NCI-H2107 treated with DMSO at 0.1 percent for 48 hours (cell line): ENCODE results near the gene COL7A1.
"Not testable (repeated sequence)": the region's sequence is repeated elsewhere in the genome, so short reads cannot be mapped to it uniquely, and the experiment has no call there.

Experiments used
- DNase-seq: peaks from one replicate; lab custom pipeline; 2025; ENCODE audit not compliant: unreplicated experiment; lab: John Stamatoyannopoulos, UW

The COL7A1 gene

GRCh38 chr3:48564667-48565066, 30.5 kb downstream of the COL7A1 start:
- DNase-seq, result no peak

DNA sequence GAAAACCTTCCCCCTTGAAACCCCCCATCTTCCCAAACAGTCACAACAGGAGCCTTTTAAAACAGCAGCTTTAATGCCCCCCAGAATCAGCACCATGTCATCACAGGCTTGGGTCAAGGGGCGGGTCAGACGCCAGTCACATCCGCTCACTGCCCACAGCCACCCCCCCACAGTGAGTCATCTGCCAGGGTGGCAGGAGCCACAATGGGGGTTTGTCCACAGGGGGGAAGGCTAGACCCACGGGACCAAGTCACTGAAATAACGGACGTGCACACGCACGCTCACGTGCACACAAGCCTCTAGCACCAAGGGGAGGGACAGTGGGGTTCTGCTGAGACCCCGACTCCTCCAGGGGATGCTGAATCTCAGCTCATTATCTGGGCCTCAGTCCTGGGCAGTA, 31.1 kb downstream of the COL7A1 start:
- DNase-seq, result no peak

GRCh38 chr3:48563382-48563918, 31.7 kb downstream of the COL7A1 start, which contains the start of gene UCN2:
TSS of gene UCN2 (minus strand) at chr3:48563781. CDS start at chr3:48563124, 657 bp downstream.
- DNase-seq, result peak; percentile 22

DNA sequence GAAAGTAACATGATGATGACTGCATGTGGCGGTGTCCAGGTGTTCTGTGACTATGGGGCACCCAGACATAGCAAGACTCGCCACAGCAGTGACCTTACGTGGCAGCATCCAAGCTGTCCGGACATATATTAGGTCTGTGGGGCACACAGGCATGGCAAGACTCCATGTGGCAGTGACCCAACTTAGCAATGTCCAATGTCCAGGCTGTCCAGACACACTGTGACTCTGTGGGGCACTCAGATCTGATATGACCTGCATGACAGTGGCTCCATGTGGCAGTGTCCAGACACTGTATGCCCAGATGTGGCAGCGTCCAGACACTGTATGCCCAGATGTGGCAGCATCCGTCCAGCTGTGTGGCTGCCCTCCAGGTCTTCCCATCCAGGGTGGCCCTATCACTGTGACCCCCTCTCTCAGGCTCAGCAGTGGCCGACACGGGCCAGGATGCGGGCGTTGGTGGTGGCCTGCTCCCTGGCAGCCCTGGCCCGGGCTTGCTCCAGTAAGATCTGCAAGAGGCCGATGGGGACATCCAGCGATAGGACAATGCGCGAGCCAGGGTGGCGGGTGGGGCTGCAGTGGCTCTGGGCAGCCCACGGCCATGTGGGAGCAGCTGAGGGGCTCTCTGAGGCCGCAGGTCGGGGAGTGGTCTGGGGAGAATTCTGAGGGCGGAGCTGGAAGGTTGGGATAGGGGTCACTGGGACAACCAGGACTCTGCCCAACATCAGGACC, 32.6 kb downstream of the COL7A1 start:
- no peak for DNase-seq

DNA sequence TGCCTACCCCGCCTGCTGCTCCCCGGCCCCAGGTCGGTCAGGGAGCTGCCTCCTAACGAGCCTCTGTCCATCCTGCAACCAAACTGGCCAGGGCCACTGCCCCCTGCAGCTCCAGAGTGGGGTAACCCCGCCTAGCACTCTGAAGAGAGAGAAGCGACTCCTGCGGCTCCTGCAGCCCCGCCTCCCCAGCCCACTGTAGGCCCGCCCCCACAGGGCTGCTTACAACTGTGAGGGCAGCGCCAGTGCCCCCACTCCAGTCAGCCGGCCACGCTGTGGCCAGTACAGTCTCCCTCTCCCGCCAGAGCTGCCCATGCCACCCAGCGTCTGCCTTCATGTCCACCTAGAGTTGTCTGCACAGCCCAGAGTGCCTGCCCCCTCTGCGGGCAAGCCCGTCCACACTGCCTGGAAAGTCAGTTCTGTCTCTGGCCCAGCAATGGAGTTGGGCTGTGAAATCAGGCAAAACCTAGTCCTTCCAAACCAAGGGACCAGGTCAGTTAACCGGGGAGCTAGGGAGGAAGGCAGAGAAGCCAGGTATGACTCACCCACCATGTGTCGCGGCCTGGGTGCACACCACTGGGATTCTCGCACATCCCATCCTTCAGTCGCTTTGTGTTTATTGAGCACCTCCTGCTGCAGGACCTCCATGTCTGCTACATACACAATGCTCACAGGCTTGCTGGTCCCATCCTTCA, 33.9 kb downstream of the COL7A1 start:
- no peak for DNase-seq

DNA sequence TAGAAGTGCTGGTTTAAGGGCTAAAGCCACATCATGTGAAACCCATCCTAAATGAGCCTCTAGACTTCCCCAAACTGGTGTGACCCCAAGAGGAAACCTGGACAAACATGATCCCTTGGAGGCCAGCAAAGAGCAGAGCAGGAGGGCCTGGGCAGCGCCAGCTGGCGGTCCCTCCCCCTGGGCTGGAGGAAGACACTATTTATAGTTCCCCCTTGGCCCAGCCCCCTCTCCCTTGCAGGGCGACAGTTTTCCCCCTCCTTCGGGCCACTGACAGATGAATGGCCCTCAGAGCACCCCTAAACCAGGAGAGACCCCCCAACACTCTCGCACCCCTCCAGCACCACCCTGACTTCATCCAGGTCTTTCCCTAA, 34.5 kb downstream of the COL7A1 start:
- no peak for DNase-seq

- DNase-seq, result no peak
These were observed 36.5 kb downstream of the COL7A1 start for GRCh38 chr3:48558493-48559134.

DNA sequence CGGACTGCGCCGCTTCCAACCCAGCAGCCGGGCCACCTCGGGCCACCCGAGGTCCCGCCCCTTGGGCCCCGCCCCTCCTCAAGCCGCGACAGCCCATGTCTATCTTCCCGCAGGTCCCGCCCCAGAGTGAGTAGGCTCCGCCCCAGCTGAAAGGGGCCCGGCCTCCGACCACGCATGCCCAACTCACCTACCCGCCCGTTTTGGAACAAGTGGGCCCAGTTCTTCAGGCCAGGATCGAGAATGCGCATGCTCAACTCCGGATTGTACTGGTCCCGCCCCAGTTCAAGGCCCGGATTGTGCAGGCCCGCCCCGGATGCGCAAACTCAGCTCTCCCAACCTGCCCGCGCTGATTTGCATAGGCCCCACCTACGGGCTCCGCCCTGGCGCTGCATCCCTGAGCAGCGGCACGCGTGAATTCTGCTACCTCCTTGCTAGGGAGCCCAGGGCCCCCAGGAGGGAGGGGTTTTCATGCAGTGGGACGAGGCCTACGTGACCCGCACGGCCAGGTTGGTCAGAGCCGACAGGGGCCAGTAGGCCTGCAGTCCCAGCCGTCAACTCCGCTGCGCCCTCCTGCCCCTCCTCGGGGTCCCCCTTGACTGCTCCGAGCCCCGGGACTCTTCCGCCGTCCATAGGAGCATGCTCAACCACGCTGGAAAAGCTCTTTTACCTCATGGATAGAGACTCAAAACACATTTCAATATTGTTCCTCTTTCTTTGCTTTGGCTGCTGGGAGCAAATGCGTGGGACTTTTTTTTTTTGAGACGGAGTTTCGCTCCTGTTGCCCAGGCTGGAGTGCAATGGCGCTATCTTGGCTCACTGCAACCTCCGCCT, 38.1 kb downstream of the COL7A1 start, which contains the start of gene PFKFB4:
PFKFB4 (minus strand) TSS at position 8 of the 831 bp plus-strand sequence. CDS start 26 bp downstream, outside the sequence.
- peak; percentile 95 for DNase-seq

DNA sequence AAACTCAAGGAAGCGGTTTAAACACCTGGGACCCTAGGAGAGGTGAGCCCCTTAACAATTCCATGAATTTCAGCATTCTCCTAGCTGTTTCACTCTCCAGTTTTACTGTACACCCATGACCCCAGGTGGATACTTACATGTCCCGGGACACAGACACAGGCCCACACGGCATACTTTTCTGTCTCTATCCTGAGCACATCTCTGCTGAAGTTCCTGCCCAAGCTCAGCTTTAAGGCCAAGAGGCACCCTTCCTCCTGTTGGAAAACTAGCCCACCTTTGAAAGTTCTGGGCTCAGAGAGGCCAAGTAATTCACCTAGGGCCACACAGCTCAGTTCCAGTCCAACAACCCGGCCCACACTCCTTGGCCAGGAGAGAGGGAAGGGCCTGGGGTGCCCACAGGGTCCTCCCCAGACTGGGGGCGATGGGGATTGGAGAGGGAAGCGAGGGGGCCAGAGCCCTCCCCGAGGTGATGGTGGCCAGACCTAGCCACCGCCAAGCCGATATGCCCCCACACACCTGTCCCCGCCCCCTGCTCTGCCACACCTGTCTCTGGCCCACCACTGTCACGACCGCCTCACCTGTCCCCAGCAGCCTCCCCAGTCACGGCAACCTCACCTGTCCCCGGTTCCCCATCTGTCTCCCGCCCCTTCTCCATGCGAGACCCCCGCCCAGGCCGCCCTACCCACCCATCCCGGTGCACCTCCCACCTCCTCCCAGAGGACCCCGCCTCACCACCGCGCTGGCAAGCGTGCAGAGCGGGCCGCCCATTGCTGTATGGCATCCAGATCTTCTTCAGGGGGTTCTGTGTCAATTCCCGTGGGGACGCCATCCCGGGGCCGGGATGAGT, 39.0 kb downstream of the COL7A1 start:
- DNase-seq, result no peak

GRCh38 chr3:48555231-48555948, 39.7 kb downstream of the COL7A1 start:
- DNase-seq, result no peak

DNA sequence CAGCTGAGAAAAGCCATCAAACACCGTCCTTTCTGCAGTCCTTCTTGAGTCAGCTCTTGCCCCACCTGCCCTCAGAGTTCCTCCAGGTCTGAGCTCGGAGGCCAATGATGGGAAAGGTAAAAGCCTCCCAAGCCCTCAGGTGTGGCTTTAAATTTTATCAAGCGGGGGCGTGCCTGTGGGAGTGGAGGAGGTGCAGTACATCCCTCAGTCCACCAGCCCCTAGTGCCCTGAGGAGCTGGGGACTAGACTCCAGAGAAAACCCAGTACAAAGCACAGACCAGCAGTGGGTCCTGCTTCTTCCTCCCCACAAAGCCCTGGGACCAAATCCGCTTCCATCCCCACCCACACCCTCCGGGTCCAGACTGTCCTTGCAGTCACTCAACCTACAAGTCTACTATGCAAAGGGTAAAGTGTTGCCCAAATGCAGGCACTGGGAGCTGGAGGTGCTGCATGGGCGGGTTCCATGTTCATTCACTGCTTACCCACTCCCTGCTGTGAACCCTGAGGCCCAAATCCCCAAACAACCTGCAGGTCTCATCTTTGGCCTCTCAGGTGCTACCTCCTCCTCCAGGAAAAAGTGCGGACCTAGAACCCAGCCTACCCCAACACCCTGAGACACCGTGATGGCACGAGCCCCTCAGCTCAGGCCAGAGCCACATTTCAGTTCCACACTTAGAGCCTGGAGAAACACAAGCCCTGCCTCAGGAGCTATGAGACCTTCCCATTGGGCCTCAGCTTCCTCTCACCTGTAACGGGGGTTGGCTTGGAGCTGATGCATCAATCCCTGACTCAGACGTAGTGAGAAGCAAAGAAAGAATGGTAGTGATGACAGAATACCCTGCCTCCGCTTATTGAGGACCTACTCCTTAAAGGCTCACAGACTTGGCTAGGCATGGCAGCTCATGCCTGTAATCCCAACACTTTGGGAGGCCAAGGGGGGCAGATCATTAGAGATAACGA, 41.0 kb downstream of the COL7A1 start:
- no peak for DNase-seq

- no peak for DNase-seq
These were observed 41.8 kb downstream of the COL7A1 start for GRCh38 chr3:48553361-48553760.

DNA sequence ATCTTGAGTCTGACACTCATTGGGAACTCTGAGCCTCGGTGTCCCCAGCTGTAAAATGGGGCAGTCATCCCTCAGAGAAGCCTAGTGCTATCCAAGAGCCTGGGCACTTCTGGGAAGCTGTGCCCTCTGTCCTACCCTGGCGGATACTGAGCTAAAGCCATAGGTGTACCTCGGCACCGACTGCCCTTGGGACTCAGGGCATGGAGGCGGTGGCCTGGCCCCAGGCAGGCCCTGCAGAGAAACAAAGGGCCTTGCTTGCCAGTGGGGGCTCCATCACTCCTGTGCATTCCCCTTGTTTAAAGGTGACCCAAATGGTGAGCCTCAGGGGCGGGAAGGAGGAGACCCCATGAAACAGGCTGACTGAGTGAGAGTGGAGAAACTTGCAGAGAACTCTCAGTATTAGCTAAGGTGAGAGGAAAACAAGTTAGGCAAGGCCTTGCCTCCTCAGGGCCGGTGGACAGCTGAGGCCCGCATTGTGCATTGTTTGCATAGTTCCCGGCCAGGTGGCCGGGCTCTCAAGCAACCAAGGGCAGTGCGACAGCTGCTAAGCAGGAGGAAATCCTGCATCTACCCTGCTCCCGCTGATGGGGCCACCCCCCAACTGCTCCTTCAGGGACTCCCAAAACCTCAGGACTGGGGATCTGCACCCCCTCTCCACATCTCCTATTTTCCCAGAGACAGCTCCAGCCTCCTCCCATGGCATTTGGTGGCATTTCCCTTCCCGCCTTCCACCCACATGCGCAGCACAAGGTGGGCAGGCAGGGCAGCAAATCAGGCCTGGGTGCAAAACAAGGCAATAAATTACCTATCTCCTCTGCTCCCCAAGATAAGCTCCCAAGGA, 42.8 kb downstream of the COL7A1 start:
- no peak for DNase-seq

- DNase-seq, result not testable (repeated sequence)
These were observed 43.5 kb downstream of the COL7A1 start for GRCh38 chr3:48551651-48552050.

- DNase-seq, result peak; percentile 12
These were observed 46.1 kb downstream of the COL7A1 start for GRCh38 chr3:48548729-48549705.

- DNase-seq, result no peak
These were observed 47.0 kb downstream of the COL7A1 start for GRCh38 chr3:48548126-48548525.
